Fibroblast of the aortic adventitia (primary cell): ENCODE measurements around the gene DDHD1. TPM values are rescaled to one million over a fixed set of nuclear protein-coding genes. Genes with fewer than 3 reads are reported as not detected.
A peak's percentile ranks its signal among the peaks of the same experiment; 100 is the strongest.

ENCODE experiments used
- DNase-seq: peaks from one replicate; pipeline ENCODE4 v3.0.0-alpha.2; 2010; ENCODE audit warnings: low read depth
- H3K4me3 ChIP-seq: 2 replicates; pipeline ENCODE4 v1.5.1; 2011; ENCODE audit warnings: low read depth, mild to moderate bottlenecking, control low read depth, low read length, moderate library complexity
- total RNA-seq: library from RNA; depleted of rRNA; stranded (reverse); fragments of >200 nt; gene quantifications from 2 replicates; pipeline ENCODE4 v1.2.3, GENCODE V29; 2012; ENCODE audit warnings: low replicate concordance
- TF ChIP-seq, protein P1 (sequence below): IDR thresholded peaks from 2 replicates; pipeline ENCODE4 v1.5.1; 2011; ENCODE audit warnings: mild to moderate bottlenecking, low read length, control low read depth, inconsistent platforms; ENCODE audit not compliant: insufficient read depth

The DDHD1 gene
- total RNA-seq, 1 donor, result 47.8 TPM

DNA sequence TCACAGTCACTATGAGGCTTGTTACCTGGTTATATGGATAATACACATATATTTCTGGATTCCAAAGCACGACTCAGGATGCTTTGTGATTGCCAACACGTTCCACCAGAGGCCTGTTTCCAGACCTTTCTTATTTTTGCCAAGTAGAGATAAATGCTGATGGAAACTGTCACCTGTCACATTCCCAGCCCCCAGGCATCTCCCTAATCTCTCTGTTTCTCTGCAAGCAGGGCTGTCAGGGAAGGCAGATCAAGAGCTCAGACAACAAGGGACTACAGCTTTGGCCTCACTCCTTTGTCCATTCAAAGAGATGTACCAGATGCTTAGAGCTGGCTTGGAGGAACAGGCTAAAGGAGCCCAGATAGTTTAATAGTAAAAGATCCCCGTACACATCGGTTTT lies 21.8 kb upstream of the DDHD1 start:
- no peak for DNase-seq
- H3K4me3 ChIP-seq, result no peak overlapping the region
- TF ChIP-seq, protein P1, sequence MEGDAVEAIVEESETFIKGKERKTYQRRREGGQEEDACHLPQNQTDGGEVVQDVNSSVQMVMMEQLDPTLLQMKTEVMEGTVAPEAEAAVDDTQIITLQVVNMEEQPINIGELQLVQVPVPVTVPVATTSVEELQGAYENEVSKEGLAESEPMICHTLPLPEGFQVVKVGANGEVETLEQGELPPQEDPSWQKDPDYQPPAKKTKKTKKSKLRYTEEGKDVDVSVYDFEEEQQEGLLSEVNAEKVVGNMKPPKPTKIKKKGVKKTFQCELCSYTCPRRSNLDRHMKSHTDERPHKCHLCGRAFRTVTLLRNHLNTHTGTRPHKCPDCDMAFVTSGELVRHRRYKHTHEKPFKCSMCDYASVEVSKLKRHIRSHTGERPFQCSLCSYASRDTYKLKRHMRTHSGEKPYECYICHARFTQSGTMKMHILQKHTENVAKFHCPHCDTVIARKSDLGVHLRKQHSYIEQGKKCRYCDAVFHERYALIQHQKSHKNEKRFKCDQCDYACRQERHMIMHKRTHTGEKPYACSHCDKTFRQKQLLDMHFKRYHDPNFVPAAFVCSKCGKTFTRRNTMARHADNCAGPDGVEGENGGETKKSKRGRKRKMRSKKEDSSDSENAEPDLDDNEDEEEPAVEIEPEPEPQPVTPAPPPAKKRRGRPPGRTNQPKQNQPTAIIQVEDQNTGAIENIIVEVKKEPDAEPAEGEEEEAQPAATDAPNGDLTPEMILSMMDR, result no peak

DNA sequence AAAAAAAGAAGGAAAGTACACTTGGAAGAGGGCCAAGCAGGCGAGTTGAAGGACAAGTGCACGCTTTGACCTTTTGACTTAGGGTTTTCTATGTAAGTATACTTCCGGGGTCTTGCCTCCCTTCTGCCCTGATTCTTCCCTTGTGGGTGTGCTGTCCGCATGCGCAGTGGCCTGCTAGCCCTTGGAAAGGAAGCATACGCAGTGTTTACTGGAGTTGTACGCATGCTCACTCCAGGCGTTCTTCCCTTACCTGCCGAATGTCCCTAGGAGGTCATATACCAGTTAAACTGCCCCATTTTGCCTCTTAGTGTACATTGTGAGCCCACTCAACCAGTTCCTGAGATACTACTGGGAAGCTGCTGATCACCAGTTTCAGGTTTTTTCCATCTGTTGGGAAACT lies 15.7 kb upstream of the DDHD1 start:
- DNase-seq, result no peak
- TF ChIP-seq, protein P1, result no peak
- no peak overlapping the region for H3K4me3 ChIP-seq

DNA sequence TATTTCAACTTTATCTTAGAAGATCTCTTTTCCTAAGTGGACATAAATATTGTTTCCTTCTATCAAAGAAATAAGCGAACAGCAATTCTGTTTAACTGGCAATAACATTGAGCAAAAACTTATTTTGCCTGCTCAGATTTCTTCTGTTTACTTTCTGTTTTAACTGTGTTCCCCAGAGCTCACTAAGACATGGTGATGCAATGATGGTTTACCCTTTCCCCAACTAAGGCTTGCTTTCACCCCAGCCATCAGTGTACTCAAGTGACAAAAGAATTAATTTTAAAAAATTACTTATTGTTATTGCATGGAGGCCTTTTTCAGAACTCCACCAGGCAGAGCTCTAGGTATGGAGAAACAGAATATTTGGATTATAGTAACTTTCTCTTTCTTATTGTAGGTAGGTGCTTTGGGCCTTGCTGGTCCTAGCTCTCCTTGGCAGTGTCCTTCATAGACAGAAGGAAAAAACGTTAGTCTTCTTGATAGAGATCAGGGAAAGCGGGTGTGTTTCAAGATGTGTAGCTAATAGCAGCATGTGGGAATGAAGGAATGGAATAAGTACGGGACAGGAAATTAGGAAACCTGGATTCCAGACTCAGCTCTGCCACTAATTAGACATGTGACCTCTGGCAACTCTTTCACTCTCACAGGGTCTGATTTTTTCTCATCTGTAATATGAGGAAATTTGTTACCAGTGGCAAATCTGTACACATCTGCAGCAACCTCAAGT lies 14.6 kb upstream of the DDHD1 start:
- DNase-seq, result peak; percentile 52
- no peak overlapping the region for H3K4me3 ChIP-seq
- TF ChIP-seq, protein P1, result no peak

DNA sequence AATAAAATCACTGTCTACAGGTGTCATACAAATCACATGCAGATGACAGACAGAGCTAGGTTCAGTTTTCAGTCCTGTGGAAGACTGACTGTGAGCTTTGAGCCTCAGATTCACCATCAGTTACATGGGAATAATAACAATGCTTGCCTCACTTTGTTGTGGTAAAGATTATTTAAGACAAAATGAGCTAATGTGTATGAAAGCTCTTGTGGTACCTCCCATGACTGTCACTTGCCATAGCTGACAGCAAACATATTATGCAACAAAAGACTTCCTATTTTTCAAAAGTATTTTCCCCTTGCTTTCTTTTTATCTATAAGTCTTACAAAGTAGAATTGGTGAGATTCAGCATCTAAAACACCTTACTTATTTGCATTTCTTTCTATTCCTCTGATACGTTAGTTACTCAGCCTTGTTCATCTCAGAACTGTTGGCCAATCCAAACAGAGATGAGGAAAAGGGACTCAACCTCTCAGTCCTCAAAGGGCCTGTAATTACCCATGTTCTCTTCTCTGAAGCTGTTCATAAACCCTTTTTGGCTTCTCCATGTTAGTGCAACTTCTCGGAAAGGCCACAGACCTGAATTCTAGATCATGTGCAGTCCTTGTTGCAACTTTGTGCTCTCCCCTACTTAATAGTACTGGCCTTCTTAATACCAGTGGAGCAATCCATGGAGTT lies 8.8 kb upstream of the DDHD1 start:
- TF ChIP-seq, protein P1, result no peak
- no peak for DNase-seq
- no peak overlapping the region for H3K4me3 ChIP-seq

DNA sequence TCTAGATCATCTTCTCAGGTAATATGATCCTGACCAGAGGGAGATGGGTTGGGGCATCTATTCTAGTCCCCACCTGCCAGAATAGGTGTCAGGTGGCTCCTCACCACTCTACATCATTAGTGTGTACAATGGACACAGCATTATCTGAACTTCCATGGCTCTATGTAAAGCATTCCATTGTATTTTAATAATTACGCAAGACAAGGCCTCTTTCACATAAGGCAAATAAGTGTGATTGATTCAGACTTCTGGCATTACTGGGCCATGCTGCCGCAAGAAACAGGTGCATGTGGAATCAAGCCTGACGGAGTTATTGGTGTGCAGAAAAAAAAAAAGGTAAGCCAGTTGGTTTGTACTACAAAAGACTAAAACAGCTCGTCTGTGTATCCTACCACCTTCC lies 3.1 kb upstream of the DDHD1 start:
- TF ChIP-seq, protein P1, result no peak
- DNase-seq, result no peak
- no peak overlapping the region for H3K4me3 ChIP-seq

DNA sequence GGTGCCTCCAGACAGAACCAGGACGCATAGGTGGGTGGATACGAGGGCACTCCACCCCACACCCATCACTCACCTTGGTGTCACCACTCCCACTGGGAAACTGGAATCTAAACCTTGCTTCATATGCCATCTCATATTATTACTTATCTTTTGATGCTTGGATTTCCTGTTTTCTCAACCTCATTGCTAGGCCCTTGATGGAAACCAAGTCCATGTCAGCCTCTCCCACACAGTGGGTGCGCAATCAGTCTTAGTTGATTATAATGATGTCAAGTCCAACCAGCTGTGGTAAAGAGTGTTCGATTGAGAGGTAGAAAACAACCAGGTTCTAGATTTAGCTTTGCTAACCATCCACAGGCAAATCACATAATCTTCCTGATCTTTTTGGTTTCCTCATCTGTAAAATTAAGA lies 584 bp upstream of the DDHD1 start:
- TF ChIP-seq, protein P1, result no peak
- peak overlapping the region; percentile 93 for H3K4me3 ChIP-seq

More for the DNA sequence above, 584 bp upstream of the DDHD1 start:
- no peak for DNase-seq
